Subcutaneous abdominal adipose tissue (tissue), 5 donors: Measurements from ENCODE around the gene STX4.

Experiments used
- H3K27ac ChIP-seq: one replicate; pipeline ENCODE4 v1.7.0; 2013; ENCODE audit warnings: low read depth, mild to moderate bottlenecking, inconsistent platforms, low read length, moderate library complexity
- H3K27me3 ChIP-seq, 5 donors: one replicate each; pipeline ENCODE4 v1.7.0; 2013; ENCODE audit warnings: low read length in 5 of 5, inconsistent platforms in 1 of 5; ENCODE audit not compliant: control insufficient read depth in 5 of 5, insufficient read depth in 4 of 5
- H3K36me3 ChIP-seq, 5 donors: one replicate each; pipeline ENCODE4 v1.7.0; 2013; ENCODE audit warnings: low read length in 5 of 5; ENCODE audit not compliant: control insufficient read depth in 5 of 5, insufficient read depth in 5 of 5
- H3K4me1 ChIP-seq, 5 donors: one replicate each; pipeline ENCODE4 v1.7.0; 2013; ENCODE audit warnings: low read length in 5 of 5, mild to moderate bottlenecking in 3 of 5, moderate library complexity in 1 of 5; ENCODE audit not compliant: control insufficient read depth in 5 of 5, insufficient read depth in 5 of 5
- H3K4me3 ChIP-seq, 5 donors: one replicate each; pipeline ENCODE4 v1.7.0; 2013; ENCODE audit warnings: low read length in 5 of 5, low read depth in 1 of 5
- H3K9ac ChIP-seq, 5 donors: one replicate each; pipeline ENCODE4 v1.7.0; 2013; ENCODE audit warnings: low read length in 5 of 5, mild to moderate bottlenecking in 4 of 5, moderate library complexity in 3 of 5
- H3K9me3 ChIP-seq, 5 donors: one replicate each; pipeline ENCODE4 v1.7.0; 2013; ENCODE audit warnings: low read length in 5 of 5; ENCODE audit not compliant: control insufficient read depth in 5 of 5
- donor health status: healthy.
- donor health status: healthy.
- donor health status: healthy.
- donor health status: healthy.
- donor health status: healthy.

Gene STX4

GRCh38 chr16:31076319-31076718 lies 43.0 kb downstream of the STX4 start:
- no peaks in the 10 kb centered on the region for H3K27me3 ChIP-seq
- peaks cover 9 to 34% (median 25%) of the 10 kb centered on the region in 5 donors for H3K4me1 ChIP-seq
- H3K9ac ChIP-seq, result no peak overlapping the region
- H3K4me3 ChIP-seq, result no peak overlapping the region
- H3K36me3 ChIP-seq, result peaks cover 0 to 54% (median 53%) of the 10 kb centered on the region in 5 donors
- H3K9me3 ChIP-seq, result no peaks in the 10 kb centered on the region
- H3K27ac ChIP-seq, result no peak overlapping the region

- H3K36me3 ChIP-seq, result peaks cover 0 to 58% (median 56%) of the 10 kb centered on the region in 5 donors
- H3K4me3 ChIP-seq, result no peak overlapping the region
- H3K4me1 ChIP-seq, result peaks cover 8 to 35% (median 25%) of the 10 kb centered on the region in 5 donors
These were observed 43.7 kb downstream of the STX4 start for GRCh38 chr16:31077024-31077423.

GRCh38 chr16:31077592-31078396 lies 44.4 kb downstream of the STX4 start:
- peaks cover 0 to 63% (median 62%) of the 10 kb centered on the region in 5 donors for H3K36me3 ChIP-seq
- H3K4me1 ChIP-seq, result peaks cover 2 to 32% (median 24%) of the 10 kb centered on the region in 5 donors
- H3K4me3 ChIP-seq, result no peak overlapping the region
- no peaks in the 10 kb centered on the region for H3K9me3 ChIP-seq
- H3K27me3 ChIP-seq, result no peaks in the 10 kb centered on the region
- H3K9ac ChIP-seq, result no peak overlapping the region
- H3K27ac ChIP-seq, result no peak overlapping the region

More at GRCh38 chr16:31077024-31077423, 43.7 kb downstream of the STX4 start:
- Histone ChIP-seq H3K9me3 (no peaks in the 10 kb centered on the region), H3K27ac (no peak overlapping the region), H3K9ac (no peak overlapping the region), H3K27me3 (no peaks in the 10 kb centered on the region)

- Histone ChIP-seq H3K4me1 (peaks cover 2 to 28% (median 21%) of the 10 kb centered on the region in 5 donors), H3K27ac (no peak overlapping the region), H3K9me3 (no peaks in the 10 kb centered on the region), H3K4me3 (no peak overlapping the region), H3K36me3 (peaks cover 0 to 71% (median 69%) of the 10 kb centered on the region in 5 donors), H3K9ac (no peak overlapping the region), H3K27me3 (no peaks in the 10 kb centered on the region)
These were observed 45.4 kb downstream of the STX4 start for GRCh38 chr16:31078597-31079341.

GRCh38 chr16:31079342-31079944 lies 46.1 kb downstream of the STX4 start:
- Histone ChIP-seq H3K9me3 (no peaks in the 10 kb centered on the region), H3K4me1 (peaks cover 2 to 24% (median 21%) of the 10 kb centered on the region in 5 donors), H3K27me3 (no peaks in the 10 kb centered on the region), H3K4me3 (no peak overlapping the region), H3K9ac (no peak overlapping the region), H3K36me3 (peaks cover 0 to 78% (median 73%) of the 10 kb centered on the region in 5 donors), H3K27ac (no peak overlapping the region)

- Histone ChIP-seq H3K27me3 (no peaks in the 10 kb centered on the region), H3K36me3 (peaks cover 0 to 85% (median 80%) of the 10 kb centered on the region in 5 donors), H3K9ac (no peak overlapping the region), H3K4me3 (no peak overlapping the region), H3K9me3 (no peaks in the 10 kb centered on the region), H3K27ac (no peak overlapping the region), H3K4me1 (peaks cover 2 to 17% (median 15%) of the 10 kb centered on the region in 5 donors)
These were observed 46.8 kb downstream of the STX4 start for GRCh38 chr16:31080035-31080629.

GRCh38 chr16:31080756-31081419 lies 47.5 kb downstream of the STX4 start:
- Histone ChIP-seq H3K27ac (no peak overlapping the region), H3K36me3 (peaks cover 0 to 91% (median 83%) of the 10 kb centered on the region in 5 donors), H3K9me3 (no peaks in the 10 kb centered on the region), H3K9ac (no peak overlapping the region), H3K4me3 (no peak overlapping the region), H3K27me3 (no peaks in the 10 kb centered on the region), H3K4me1 (peaks cover 2 to 13% (median 10%) of the 10 kb centered on the region in 5 donors)

GRCh38 chr16:31081428-31082351 lies 48.3 kb downstream of the STX4 start:
- H3K9me3 ChIP-seq, result no peaks in the 10 kb centered on the region
- no peaks in the 10 kb centered on the region for H3K27me3 ChIP-seq
- H3K9ac ChIP-seq, result peak overlapping the region in 1 of 5 donors; percentile 29
- peaks cover 2 to 13% (median 10%) of the 10 kb centered on the region in 5 donors for H3K4me1 ChIP-seq
- no peak overlapping the region for H3K4me3 ChIP-seq
- no peak overlapping the region for H3K27ac ChIP-seq
- peaks cover 0 to 90% (median 78%) of the 10 kb centered on the region in 5 donors for H3K36me3 ChIP-seq
